NCI-H446 treated with DMSO at 0.1 percent for 48 hours (cell line): ENCODE results near the gene PFAS.

Experiments used
- DNase-seq: peaks from one replicate; lab custom pipeline; 2025; lab: John Stamatoyannopoulos, UW

The PFAS gene

GRCh38 chr17:8310601-8311123 lies 61.6 kb downstream of the PFAS start:
- DNase-seq, result no peak

- no peak for DNase-seq
Measured at GRCh38 chr17:8311131-8311790, 62.2 kb downstream of the PFAS start.

GRCh38 chr17:8312251-8312650 lies 63.2 kb downstream of the PFAS start:
- DNase-seq, result no peak

- no peak for DNase-seq
Measured at GRCh38 chr17:8312726-8313600, 63.9 kb downstream of the PFAS start.

GRCh38 chr17:8314797-8315763 lies 66.0 kb downstream of the PFAS start:
- no peak for DNase-seq

- DNase-seq, result no peak
Measured at GRCh38 chr17:8315764-8316217, 66.7 kb downstream of the PFAS start.

- no peak for DNase-seq
Measured at GRCh38 chr17:8318010-8318935, 69.2 kb downstream of the PFAS start.
